Mammary epithelial cell (primary cell): ENCODE data around the gene PIGK.

Experiments
- EZH2 ChIP-seq: IDR thresholded peaks from 2 replicates; pipeline ENCODE4 v1.6.1; 2012; ENCODE audit warnings: low read length, inconsistent platforms, borderline replicate concordance
- TF ChIP-seq, protein P1 (sequence below), 2 donors: IDR thresholded peaks in 1 of 2; conservative IDR thresholded peaks in 1 of 2; 2 replicates each; pipeline ENCODE4 v1.5.1; 2011 to 2012; ENCODE audit warnings: inconsistent platforms in 2 of 2, low read length in 2 of 2, mild to moderate bottlenecking in 2 of 2, control low read depth in 1 of 2, low read depth in 1 of 2; ENCODE audit not compliant: insufficient read depth in 1 of 2; ENCODE audit errors: extremely low read depth in 1 of 2

DNA sequence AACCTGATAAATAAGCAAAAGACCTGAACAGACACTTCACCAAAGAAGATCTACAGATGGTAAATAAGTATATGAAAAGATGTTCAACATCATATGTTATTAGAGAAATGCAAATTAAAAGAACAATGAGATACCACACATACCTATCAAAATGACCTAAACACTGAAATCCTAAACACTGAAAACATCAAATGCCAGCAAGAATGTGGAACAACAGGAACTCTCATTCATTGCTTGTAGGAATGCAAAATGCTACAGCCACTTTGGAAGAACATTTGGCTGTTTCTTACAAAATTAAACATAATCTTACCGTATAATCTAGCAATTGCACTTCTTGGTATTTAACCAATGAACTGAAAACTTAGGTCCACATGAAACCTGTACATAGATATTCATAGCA, 14.9 kb upstream of the PIGK start:
- TF ChIP-seq, protein P1, sequence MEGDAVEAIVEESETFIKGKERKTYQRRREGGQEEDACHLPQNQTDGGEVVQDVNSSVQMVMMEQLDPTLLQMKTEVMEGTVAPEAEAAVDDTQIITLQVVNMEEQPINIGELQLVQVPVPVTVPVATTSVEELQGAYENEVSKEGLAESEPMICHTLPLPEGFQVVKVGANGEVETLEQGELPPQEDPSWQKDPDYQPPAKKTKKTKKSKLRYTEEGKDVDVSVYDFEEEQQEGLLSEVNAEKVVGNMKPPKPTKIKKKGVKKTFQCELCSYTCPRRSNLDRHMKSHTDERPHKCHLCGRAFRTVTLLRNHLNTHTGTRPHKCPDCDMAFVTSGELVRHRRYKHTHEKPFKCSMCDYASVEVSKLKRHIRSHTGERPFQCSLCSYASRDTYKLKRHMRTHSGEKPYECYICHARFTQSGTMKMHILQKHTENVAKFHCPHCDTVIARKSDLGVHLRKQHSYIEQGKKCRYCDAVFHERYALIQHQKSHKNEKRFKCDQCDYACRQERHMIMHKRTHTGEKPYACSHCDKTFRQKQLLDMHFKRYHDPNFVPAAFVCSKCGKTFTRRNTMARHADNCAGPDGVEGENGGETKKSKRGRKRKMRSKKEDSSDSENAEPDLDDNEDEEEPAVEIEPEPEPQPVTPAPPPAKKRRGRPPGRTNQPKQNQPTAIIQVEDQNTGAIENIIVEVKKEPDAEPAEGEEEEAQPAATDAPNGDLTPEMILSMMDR (conservative IDR thresholded peaks at IDR 0.05 in 1 of 2, IDR thresholded peaks at IDR 0.05 in 1 of 2; ENCODE audit: extremely low read depth in 1 of 2, insufficient read depth in 1 of 2, low read depth in 1 of 2, low read length in 2 of 2), result no peak
- no peak for TF ChIP-seq EZH2
